Activated T-helper 1 cell treated with Interleukin-2 at 50 U/mL for 16 hours (primary cell): ENCODE data around the gene VDR.
"Not testable (repeated sequence)": the region's sequence is repeated elsewhere in the genome, so short reads cannot be mapped to it uniquely, and the experiment has no call there.

ENCODE experiments used
- DNase-seq: peaks from one replicate; pipeline ENCODE4 v3.0.0-alpha.2; 2020; ENCODE audit warnings: low read depth

Gene VDR

GRCh38 chr12:47846294-47846996, 58.3 kb downstream of the VDR start:
- DNase-seq, result no peak

DNA sequence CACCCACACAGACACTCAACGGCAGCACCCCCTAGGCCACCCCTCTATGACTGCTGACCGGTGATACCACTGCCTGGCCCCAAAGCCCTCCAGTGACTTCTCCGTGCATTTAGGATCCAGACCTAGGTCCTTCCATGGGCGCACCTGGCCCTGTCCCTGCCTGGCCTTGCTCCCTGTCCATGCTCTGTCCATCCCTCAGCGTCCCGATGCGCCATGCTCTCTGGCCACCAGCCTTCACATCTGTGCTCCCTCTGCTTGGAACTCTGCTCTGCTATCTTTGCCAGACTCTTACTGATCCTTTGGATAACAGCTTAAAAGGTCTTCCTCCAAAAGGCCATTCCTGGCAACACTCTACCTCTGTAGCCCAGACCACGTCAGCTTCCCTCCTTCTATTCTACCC, 59.7 kb downstream of the VDR start:
- DNase-seq, result no peak

DNA sequence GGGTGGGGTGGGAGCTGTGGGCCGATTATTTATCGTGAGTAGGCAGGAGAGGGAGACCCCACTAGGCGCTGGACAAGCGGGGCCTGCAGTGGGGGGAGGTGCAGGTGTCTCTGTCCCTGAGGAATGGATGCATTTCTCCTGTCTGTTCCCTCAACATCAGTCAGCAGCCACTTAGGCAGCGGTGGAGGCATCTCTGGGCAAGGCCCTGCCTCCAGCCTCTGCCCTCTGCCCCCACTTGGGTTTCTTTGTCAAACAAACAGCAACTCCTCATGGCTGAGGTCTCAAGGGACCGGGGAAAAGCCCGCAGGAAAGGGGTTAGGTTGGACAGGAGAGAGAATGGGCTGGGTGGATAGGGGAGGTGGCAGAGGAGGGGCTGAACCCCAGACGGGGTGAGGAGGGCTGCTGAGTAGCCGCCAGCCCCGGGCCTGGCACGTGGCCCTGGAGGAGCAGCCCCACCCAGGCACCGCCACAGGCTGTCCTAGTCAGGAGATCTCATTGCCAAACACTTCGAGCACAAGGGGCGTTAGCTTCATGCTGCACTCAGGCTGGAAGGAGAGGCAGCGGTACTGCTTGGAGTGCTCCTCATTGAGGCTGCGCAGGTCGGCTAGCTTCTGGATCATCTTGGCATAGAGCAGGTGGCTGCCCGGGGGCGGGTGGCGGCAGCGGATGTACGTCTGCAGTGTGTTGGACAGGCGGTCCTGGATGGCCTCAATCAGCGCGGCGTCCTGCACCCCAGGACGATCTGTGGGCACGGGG, 60.4 kb downstream of the VDR start:
- no peak for DNase-seq

GRCh38 chr12:47843226-47843980, 61.4 kb downstream of the VDR start:
- DNase-seq, result no peak

GRCh38 chr12:47842543-47842942, 62.3 kb downstream of the VDR start:
- DNase-seq, result not testable (repeated sequence)

DNA sequence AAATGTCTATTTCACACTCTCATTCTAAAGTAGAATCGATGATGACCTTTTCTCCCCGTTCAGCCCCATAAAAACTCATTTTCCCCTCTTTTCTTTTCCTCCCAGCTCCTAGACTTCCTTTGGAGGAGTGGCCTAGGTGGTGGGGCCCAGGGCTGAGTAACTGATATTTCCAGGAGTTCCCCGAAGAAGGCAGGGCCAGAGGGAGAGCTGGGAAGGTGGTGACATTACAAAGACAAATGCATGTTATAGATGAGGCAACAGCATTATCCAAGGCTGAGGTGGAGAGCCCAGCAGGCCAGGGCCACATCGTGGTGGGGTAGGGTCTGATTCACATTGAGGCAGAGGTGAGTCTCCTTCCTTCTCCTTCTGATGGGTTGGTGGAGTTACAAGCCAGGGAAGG, 62.9 kb downstream of the VDR start:
- no peak for DNase-seq

DNA sequence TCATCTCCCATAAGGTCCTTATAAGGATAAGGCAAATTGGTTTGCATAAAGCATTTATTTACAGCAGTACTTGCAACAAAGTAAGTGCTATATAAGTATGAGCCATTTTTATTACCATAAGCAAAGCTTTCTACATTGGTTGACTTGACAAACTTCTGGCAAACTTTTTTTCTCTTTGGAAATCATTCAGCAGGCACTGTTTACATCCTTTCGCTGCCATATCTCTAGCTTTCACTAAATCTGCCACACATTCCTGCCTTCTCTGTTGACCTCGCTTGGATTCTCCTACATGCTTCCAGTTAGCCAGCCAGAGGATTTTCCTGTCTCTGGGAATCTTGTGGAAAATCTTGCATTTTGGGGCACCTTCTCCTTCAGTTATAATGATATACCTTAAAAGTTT, 63.3 kb downstream of the VDR start:
- DNase-seq, result no peak

GRCh38 chr12:47840571-47840970, 64.2 kb downstream of the VDR start:
- DNase-seq, result no peak

DNA sequence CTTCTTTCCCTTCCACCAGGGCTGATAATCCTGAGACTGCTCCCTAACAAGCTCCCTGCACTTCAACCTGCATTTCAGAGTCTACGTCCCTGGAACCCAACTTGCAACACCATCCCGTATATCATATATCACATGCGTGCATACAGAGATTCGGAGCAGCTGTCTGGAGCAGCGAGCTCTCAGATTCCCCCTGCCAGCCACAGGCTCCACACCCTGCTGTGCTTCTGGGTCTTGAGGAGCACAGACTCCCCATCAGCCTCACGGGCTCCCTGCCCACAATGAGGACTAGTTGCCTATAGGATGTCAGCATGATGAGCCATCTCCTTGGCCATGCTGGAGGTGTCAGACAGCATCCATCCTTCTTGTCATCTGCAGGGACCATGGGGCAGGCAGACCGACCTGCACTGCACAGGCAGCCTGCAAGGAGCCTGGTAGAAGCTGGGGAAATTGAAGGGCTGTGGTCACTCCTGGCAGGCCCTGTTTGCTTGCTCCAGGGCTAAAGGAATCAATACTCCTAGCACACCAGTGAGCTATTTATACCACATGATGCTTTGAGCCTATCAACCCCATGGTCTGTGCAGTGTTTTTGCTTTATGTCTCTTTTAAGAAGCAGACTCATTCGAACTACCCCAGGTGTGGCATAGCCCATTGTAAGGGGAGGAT, 65.4 kb downstream of the VDR start:
- DNase-seq, result no peak

GRCh38 chr12:47838286-47838931, 66.4 kb downstream of the VDR start:
- DNase-seq, result no peak

- peak; percentile 47 for DNase-seq
These were observed 67.3 kb downstream of the VDR start for GRCh38 chr12:47837190-47838171.

- no peak for DNase-seq
These were observed 69.0 kb downstream of the VDR start for GRCh38 chr12:47835831-47836155.

DNA sequence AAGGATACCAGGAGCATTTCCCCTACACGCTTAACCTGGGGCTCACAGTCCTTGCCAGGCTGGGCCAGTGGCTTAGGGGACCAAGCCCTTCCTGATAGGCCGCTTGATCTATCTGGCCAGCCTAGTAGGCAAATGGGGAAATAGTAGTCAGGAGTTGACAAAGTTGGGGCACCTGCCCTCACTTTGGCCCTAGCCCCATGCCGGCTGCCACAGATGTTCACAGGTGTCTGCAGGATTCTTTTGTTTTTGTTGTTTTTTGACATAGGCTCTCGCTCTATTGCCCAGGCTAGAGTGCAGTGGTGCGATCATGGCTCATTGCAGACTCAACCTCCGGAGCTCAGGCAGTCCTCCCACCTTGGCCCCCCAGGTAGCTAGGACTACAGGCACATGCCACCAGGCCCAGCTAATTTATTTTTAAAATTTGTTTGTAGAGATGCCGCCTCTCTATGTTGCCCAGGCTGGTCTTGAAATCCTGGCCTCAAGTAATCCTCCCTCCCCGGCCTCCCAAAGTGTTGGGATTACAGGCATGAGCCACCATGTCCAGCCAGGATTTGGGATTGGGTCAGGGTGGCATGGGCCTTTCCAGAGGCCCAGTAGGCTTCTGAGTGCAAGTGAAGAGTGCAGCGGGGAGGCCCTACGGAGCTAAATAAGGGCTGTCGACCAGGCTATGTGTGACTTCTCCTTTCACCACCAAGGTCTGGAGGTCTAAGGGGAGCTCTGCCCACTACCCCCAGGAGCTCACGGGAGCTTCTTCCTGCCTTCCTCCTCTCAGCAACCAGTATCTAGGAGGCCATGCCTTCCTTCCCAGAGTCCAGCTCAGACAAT, 69.6 kb downstream of the VDR start:
- DNase-seq, result no peak

GRCh38 chr12:47834199-47834903, 70.4 kb downstream of the VDR start:
- DNase-seq, result no peak

- no peak for DNase-seq
These were observed 71.2 kb downstream of the VDR start for GRCh38 chr12:47833591-47834012.

DNA sequence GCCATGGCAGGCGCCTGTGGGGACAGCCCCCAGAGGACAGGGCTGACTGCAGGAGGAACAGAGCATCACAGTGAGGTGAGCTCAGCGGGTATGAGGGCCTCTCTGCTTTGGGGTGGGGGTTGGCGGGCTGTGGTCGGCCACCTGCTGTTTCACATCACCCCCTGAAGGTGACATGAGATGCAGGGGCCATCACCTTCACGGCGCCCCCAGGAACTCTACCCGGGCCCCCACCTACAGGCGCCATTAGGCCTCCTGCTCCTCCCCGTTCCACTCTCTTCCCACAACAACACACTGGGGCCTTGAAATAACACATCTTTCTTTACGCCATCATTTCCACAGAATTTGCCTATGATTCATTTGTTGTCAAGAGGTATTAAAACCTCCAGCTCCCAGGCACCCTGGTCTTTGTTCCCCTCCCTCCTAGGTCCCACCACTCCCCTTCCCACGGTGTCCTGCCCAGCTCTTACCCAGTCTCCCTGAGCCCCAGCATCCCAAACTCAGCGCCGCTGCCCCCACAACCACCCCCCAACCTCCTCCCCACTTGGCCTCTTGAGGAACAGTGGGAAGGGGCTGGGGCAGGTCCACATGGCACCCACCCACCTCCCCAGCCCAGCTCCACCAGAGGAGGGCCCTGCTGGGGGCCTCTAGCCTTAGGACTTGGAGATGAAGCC, 72.4 kb downstream of the VDR start:
- no peak for DNase-seq

DNA sequence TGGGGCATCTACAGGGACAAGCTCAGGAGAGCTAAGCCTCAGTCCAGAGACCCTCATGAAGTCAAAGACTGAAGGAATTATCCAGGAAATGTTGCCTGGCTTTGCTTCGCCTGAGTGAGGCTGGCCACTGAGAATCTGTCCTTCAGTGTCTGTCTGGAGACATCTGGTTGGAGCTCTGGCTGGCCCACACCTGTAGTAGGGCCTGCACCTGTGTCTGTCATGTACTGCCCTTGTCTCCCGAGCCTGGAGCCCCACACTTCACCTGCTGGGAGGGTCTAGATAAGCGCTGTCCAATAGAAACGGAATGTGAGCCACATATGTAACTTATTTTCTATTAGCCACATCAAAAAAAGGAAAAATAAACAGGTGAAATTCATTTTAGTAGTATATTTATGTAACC, 75.2 kb downstream of the VDR start:
- no peak for DNase-seq

DNA sequence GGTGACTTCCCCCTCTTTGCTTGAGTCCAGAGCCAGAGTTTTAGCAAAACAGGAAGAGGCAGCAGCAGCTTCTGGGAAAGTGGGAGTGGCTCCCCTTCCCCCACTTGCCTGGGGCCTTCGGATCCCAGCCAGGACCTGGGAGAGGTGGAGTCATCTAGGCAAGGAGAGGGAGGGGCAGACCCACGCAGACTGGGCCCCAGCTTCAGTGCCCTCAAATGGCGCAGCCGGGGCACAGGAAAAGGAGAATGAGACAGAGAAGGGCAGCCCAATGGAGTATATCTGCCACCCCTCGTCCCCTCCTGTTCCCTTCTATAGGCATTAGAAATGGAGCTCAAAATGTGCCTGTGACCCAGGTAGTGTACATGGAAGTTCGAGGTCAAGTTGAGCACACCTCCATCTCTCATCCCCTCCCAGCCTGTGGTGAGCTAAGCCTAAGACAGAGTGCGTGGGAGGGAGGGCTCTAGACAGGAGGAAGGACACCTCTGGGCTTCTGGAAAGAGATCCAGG, 75.8 kb downstream of the VDR start:
- DNase-seq, result no peak
